ENCODE measurements around the gene ZSWIM7.

The ZSWIM7 gene

DNA sequence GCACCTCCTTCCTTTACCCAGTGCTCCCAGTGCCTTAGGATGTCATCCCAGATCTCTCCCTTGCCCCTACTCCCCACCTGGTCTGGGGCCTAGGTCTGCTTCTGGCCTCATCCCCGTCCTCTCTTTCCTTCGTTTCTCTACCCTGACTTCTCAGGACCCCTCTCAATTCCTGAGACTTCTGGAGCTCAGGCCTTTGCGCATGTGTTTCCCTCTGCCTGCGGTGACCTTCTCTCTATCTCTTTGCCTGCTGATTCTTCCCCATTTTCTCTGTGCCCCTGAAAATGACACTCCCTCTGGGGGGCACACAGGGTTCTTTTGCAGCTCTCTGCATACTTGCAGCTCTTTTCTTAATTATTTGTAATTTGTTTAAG is 41.0 kb downstream of the ZSWIM7 start:
- no peak overlapping the region for H3K4me3 ChIP-seq (ENCODE audit: low read depth, low read length)
- DNase-seq (ENCODE audit: low read depth): no peak
- TF ChIP-seq, protein P1, sequence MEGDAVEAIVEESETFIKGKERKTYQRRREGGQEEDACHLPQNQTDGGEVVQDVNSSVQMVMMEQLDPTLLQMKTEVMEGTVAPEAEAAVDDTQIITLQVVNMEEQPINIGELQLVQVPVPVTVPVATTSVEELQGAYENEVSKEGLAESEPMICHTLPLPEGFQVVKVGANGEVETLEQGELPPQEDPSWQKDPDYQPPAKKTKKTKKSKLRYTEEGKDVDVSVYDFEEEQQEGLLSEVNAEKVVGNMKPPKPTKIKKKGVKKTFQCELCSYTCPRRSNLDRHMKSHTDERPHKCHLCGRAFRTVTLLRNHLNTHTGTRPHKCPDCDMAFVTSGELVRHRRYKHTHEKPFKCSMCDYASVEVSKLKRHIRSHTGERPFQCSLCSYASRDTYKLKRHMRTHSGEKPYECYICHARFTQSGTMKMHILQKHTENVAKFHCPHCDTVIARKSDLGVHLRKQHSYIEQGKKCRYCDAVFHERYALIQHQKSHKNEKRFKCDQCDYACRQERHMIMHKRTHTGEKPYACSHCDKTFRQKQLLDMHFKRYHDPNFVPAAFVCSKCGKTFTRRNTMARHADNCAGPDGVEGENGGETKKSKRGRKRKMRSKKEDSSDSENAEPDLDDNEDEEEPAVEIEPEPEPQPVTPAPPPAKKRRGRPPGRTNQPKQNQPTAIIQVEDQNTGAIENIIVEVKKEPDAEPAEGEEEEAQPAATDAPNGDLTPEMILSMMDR (IDR thresholded peaks at IDR 0.05; ENCODE audit: insufficient read depth, low read depth, low read length, missing control alignments): no peak

DNA sequence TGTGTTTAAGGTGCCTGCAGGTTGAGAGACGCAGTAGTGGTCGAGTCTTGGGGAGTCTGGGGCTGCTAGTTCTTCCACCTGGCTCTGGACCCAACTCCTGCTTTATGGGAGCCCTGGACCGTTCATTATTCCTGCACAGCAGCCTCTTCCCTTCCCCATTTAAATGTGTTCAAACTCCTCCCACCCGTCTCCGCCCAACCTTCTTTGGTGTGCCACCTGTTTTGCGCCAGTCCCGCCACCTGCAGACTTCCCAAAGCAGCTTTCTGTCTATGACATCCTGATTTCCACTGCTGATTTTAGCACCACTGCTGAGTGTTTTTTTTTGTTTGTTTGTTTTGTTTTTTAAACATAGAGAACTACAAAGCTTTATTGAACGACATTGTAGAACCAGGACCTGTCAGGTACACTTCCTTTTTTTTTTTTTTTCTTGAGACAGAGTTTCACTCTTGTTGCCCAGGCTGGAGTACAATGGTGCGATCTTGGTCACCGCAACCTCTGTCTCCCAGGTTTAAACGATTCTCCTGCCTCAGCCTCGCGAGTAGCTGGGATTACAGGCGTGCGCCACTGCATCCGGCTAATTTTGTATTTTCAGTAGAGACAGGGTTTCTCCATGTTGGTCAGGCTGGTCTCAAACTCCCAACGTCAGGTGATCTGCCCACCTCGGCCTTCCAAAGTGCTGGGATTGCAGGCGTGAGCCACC is 41.7 kb downstream of the ZSWIM7 start:
- TF ChIP-seq, protein P1 (IDR thresholded peaks at IDR 0.05; ENCODE audit: insufficient read depth, low read depth, low read length, missing control alignments): no peak
- H3K4me3 ChIP-seq (ENCODE audit: low read depth, low read length): no peak overlapping the region
- no peak for DNase-seq (ENCODE audit: low read depth)

DNA sequence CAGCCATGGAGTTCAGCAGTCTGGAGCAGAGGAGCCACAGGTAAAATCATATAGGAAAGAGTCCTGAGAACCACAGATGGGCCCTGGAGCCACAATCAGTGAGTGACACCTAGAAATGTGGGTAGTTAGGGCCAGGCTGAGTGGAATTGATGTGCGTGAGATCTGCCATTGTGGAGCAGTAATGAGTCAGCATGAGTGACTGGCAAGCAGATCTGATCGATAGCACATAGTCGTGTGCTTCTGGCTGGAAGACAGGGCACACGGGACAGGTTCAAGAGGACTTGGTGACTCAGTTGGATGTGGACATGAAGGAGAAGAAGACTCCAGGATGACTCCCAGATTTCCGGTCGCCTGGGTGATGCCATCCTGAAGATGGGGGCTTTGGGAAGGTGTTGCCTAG is 42.3 kb downstream of the ZSWIM7 start:
- TF ChIP-seq, protein P1 (IDR thresholded peaks at IDR 0.05; ENCODE audit: insufficient read depth, low read depth, low read length, missing control alignments): no peak
- no peak overlapping the region for H3K4me3 ChIP-seq (ENCODE audit: low read depth, low read length)
- DNase-seq (ENCODE audit: low read depth): peak; percentile 35

DNA sequence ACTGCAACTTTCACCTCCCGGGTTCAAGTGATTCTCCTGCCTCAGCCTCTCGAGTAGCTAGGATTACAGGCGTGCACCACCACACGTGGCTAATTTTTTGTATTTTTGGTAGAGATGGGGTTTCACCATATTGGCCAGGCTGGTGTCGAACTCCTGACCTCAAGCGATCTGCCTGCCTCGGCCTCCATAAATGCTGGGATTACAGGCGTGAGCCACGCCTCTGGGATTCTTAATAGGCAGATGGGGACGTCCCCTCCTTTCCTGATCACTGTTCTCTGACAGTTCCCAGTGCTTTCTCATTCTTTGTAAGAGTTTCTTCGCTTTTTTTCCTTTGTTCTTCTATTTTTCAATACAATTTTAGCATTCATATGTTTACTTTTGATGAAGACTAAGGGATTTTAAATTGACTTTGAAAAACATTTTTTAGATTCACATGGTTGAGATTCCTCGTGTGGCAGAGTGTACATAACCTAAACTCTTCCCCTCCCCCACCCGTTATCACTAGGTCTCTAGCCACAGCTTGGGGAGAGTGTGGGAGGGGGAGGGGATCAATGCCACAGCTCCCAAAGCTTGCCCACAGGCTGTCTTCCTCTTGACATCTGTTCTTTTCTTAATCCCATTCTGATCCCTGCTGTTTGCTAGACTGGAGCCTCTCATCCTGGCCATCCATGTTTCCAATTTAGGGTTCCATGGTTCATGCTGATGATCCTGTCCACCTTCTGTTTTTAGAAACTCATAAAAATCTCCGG is 43.5 kb downstream of the ZSWIM7 start:
- DNase-seq (ENCODE audit: low read depth): no peak
- TF ChIP-seq, protein P1 (IDR thresholded peaks at IDR 0.05; ENCODE audit: insufficient read depth, low read depth, low read length, missing control alignments): no peak
- no peak overlapping the region for H3K4me3 ChIP-seq (ENCODE audit: low read depth, low read length)

DNA sequence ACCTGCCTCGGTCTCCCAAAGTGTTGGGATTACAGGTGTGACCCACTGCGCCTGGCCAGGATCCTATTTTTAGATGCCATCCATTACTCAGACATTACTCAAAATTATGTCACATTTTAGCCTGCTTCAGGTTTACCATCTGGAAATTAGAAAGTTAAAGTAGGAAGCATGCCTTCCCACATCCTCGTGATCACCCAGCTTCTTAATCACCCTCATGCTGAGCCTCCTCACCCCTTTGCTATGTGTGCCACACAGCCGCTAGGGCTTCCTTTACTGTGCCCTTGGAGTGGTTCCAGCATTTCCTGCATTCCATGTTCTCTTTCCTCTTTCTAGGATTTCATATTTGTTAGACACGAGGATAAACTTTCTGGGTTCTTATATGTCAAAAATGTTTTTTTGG is 45.3 kb downstream of the ZSWIM7 start:
- DNase-seq (ENCODE audit: low read depth): no peak

DNA sequence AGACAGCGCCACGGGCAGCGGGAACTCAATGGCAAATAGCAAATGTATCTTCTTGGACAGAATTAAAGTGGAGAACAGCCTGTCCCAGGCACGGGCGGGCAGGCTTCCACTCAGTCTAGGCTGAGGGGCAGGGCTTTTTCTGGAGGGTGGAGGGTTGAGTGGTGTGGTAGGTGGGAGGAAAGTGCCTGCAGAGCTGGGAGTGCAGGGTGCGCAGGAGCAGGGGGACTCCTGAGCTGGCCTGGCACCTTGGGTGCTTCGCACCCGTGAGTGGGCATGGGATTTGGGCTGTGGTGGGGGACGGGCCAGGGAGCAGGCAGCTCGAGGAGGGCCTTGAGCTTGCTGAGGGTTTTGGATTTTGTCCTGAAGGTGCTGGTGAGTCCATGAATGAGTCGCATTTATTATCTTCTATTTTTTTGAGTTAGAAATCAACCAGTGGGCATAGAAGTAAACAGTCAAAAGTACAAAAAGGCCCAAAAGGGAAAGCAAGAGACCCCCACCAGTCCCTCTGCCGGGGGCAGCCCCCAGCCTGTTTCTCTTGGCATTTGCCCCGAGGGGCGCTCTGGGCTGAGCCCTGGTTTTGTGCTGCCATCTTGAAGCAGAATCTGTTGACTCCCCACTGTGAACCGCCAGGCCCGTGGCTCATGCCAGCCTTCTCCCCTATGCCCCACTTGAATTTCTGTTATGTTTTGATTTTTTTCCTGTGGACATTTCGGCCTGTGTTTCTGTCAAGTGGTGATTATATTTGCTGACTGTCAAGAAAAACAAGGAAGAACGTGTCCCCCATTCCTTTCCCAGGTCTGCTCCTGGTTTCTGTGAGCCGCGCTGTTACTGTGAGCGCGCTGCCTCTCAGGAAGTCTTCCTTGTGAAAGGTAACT is 46.4 kb downstream of the ZSWIM7 start:
- no peak overlapping the region for H3K4me3 ChIP-seq (ENCODE audit: low read depth, low read length)
- DNase-seq (ENCODE audit: low read depth): no peak
- TF ChIP-seq, protein P1 (IDR thresholded peaks at IDR 0.05; ENCODE audit: insufficient read depth, low read depth, low read length, missing control alignments): no peak

More for the DNA sequence above, 45.3 kb downstream of the ZSWIM7 start:
- H3K4me3 ChIP-seq (ENCODE audit: low read depth, low read length): no peak overlapping the region
- TF ChIP-seq, protein P1 (IDR thresholded peaks at IDR 0.05; ENCODE audit: insufficient read depth, low read depth, low read length, missing control alignments): no peak

All from GM12865 (cell line).